ENCODE measurements around the gene NOP14. TPM values are rescaled to one million over a fixed set of nuclear protein-coding genes. Genes with fewer than 3 reads are reported as not detected.

NOP14 gene
- total RNA-seq, 6 experiments from 2014 or later = 16.1 to 24.7 (median 19.5) TPM

GRCh38 chr4:2907226-2907625, 56.0 kb downstream of the NOP14 start:
- WGBS (ENCODE audit: insufficient coverage, low coverage, low lambda C conversion rate, missing lambda C conversion rate) = 76% methylated on average over 3 of the region's 4 CpGs
- intact Hi-C loops (cut with DNase I) = no loop called here
- H3K27ac ChIP-seq = no peak overlapping the region
- peaks cover 0 to 22% (median 11%) of the 10 kb centered on the region in 4 donors for H3K4me1 ChIP-seq
- H3K4me3 ChIP-seq = no peak overlapping the region
- H3K27me3 ChIP-seq = no peaks in the 10 kb centered on the region
- H3K9me3 ChIP-seq = no peaks in the 10 kb centered on the region
- peaks cover 0 to 78% (median 26%) of the 10 kb centered on the region in 4 donors for H3K36me3 ChIP-seq
- TF ChIP-seq CTCF (IDR thresholded peaks at IDR 0.05) (no peak), POLR2A (IDR thresholded peaks at IDR 0.05) (no peak)
- ATAC-seq (no peak), DNase-seq (no peak)

- TF ChIP-seq POLR2A (IDR thresholded peaks at IDR 0.05) = no peak
- H3K36me3 ChIP-seq = peaks cover 0 to 82% (median 24%) of the 10 kb centered on the region in 4 donors
- ATAC-seq (no peak), DNase-seq (no peak)
- intact Hi-C loops (cut with DNase I) = no loop called here
- H3K4me3 ChIP-seq = no peak overlapping the region
- WGBS (ENCODE audit: insufficient coverage, low coverage, low lambda C conversion rate, missing lambda C conversion rate) = 82% methylated on average over 8 of the region's 8 CpGs
- no peaks in the 10 kb centered on the region for H3K27me3 ChIP-seq
- no peak overlapping the region for H3K27ac ChIP-seq
- peaks cover 0 to 22% (median 11%) of the 10 kb centered on the region in 4 donors for H3K4me1 ChIP-seq
- H3K9me3 ChIP-seq = no peaks in the 10 kb centered on the region
Observed at GRCh38 chr4:2906218-2906617, 57.0 kb downstream of the NOP14 start.

GRCh38 chr4:2905544-2905943, 57.7 kb downstream of the NOP14 start:
- Histone ChIP-seq H3K27ac (no peak overlapping the region), H3K4me1 (peaks cover 0 to 22% (median 11%) of the 10 kb centered on the region in 4 donors), H3K4me3 (no peak overlapping the region), H3K9me3 (no peaks in the 10 kb centered on the region), H3K36me3 (peaks cover 0 to 81% (median 29%) of the 10 kb centered on the region in 4 donors), H3K27me3 (no peaks in the 10 kb centered on the region)
- DNase-seq (no peak), ATAC-seq (no peak)
- WGBS (ENCODE audit: insufficient coverage, low coverage, low lambda C conversion rate, missing lambda C conversion rate) = 89% methylated on average over 9 of the region's 13 CpGs
- intact Hi-C loops (cut with DNase I) = no loop called here
- TF ChIP-seq POLR2A (IDR thresholded peaks at IDR 0.05) = no peak
- no peak for TF ChIP-seq CTCF (IDR thresholded peaks at IDR 0.05)

GRCh38 chr4:2902126-2902525, 61.1 kb downstream of the NOP14 start:
- no peak for TF ChIP-seq POLR2A (IDR thresholded peaks at IDR 0.05)
- TF ChIP-seq CTCF (IDR thresholded peaks at IDR 0.05) = no peak
- Histone ChIP-seq H3K9me3 (no peaks in the 10 kb centered on the region), H3K36me3 (peaks cover 8 to 90% (median 46%) of the 10 kb centered on the region in 4 donors), H3K27ac (no peak overlapping the region), H3K27me3 (no peaks in the 10 kb centered on the region), H3K4me1 (no peaks in the 10 kb centered on the region), H3K4me3 (no peak overlapping the region)
- no peak for DNase-seq
- intact Hi-C loops (cut with DNase I) = no loop called here
- no peak for ATAC-seq
- WGBS (ENCODE audit: insufficient coverage, low coverage, low lambda C conversion rate, missing lambda C conversion rate) = 83% methylated on average over 2 of the region's 2 CpGs

- Histone ChIP-seq H3K9me3 (no peaks in the 10 kb centered on the region), H3K4me1 (no peaks in the 10 kb centered on the region), H3K4me3 (no peak overlapping the region), H3K27ac (no peak overlapping the region), H3K27me3 (no peaks in the 10 kb centered on the region), H3K36me3 (peaks cover 8 to 90% (median 49%) of the 10 kb centered on the region in 4 donors)
- ATAC-seq (no peak), DNase-seq (no peak)
- TF ChIP-seq POLR2A (IDR thresholded peaks at IDR 0.05) = no peak
- TF ChIP-seq CTCF (IDR thresholded peaks at IDR 0.05) = no peak
- 86% methylated on average over 1 of the region's 3 CpGs for WGBS (ENCODE audit: insufficient coverage, low coverage, low lambda C conversion rate, missing lambda C conversion rate)
- intact Hi-C loops (cut with DNase I) = no loop called here
Observed at GRCh38 chr4:2901186-2901585, 62.0 kb downstream of the NOP14 start.
